GM23338 (cell line): Measurements from ENCODE around the gene KIF6. TPM values are rescaled to one million over a fixed set of nuclear protein-coding genes. Genes with fewer than 3 reads are reported as not detected.
"Not testable (repeated sequence)": the region's sequence is repeated elsewhere in the genome, so short reads cannot be mapped to it uniquely, and the experiment has no call there.

Experiments
- ATAC-seq: fragments of 200-7000 bp; cut with Tn5 transposase; 3 replicates; pipeline ENCODE4 v1.9.1; 2020
- DNase-seq: peaks from one replicate; pipeline ENCODE4 v3.0.0-alpha.2; 2015; ENCODE audit warnings: low spot score
- H2AFZ ChIP-seq: fragments of 200-600 bp; sonication (generic); 2 replicates; pipeline ENCODE4 v1.8.0; 2016; ENCODE audit warnings: antibody characterized with exemption, mild to moderate bottlenecking, moderate library complexity
- H3F3A ChIP-seq: fragments of 200-600 bp; sonication (generic); replicated peaks from 2 replicates; pipeline ENCODE4 v1.8.0; 2017; ENCODE audit warnings: antibody characterized with exemption, mixed run types, low read depth
- H3K27ac ChIP-seq: fragments of 200-600 bp; sonication (generic); 2 replicates; pipeline ENCODE4 v1.6.1; 2016; ENCODE audit warnings: low read depth
- H3K27me3 ChIP-seq: fragments of 200-600 bp; sonication (generic); 2 replicates; pipeline ENCODE4 v1.8.0; 2016; ENCODE audit warnings: mild to moderate bottlenecking, mixed run types, moderate library complexity; ENCODE audit not compliant: insufficient read depth
- H3K36me3 ChIP-seq: fragments of 200-600 bp; sonication (generic); 2 replicates; pipeline ENCODE4 v1.8.0; 2016; ENCODE audit warnings: mild to moderate bottlenecking; ENCODE audit not compliant: insufficient read depth
- H3K4me1 ChIP-seq: fragments of 200-600 bp; sonication (generic); 2 replicates; pipeline ENCODE4 v1.8.0; 2016; ENCODE audit warnings: mild to moderate bottlenecking, moderate library complexity; ENCODE audit not compliant: insufficient read depth
- H3K4me2 ChIP-seq: fragments of 200-600 bp; sonication (generic); 2 replicates; pipeline ENCODE4 v1.7.1; 2017; ENCODE audit warnings: mixed run types
- H3K4me3 ChIP-seq: fragments of 200-600 bp; sonication (generic); 2 replicates; pipeline ENCODE4 v1.6.1; 2016; ENCODE audit warnings: mixed run types
- H3K79me2 ChIP-seq: fragments of 200-600 bp; sonication (generic); replicated peaks from 2 replicates; pipeline ENCODE4 v1.8.0; 2017; ENCODE audit warnings: mild to moderate bottlenecking; ENCODE audit not compliant: insufficient read depth
- H3K9me2 ChIP-seq: fragments of 200-600 bp; sonication (generic); 2 replicates; pipeline ENCODE4 v1.8.0; 2017; ENCODE audit not compliant: insufficient read depth
- H4K20me1 ChIP-seq: fragments of 200-600 bp; sonication (generic); replicated peaks from 2 replicates; pipeline ENCODE4 v1.8.0; 2017; ENCODE audit warnings: mild to moderate bottlenecking; ENCODE audit not compliant: insufficient read depth
- H3K27ac Mint-ChIP-seq: 2 replicates; pipeline ENCODE4 v1.8.0; 2020; ENCODE audit warnings: inconsistent platforms, mild to moderate bottlenecking, moderate library complexity, mixed read lengths
- H3K27me3 Mint-ChIP-seq: 3 replicates; pipeline ENCODE4 v1.8.0; 2022; ENCODE audit warnings: low read depth, mild to moderate bottlenecking, moderate library complexity, mixed read lengths, inconsistent platforms; ENCODE audit not compliant: insufficient read depth, poor library complexity
- H3K36me3 Mint-ChIP-seq: 3 replicates; pipeline ENCODE4 v1.8.0; 2021; ENCODE audit warnings: low read depth, mild to moderate bottlenecking, inconsistent platforms, moderate library complexity, mixed read lengths
- H3K4me1 Mint-ChIP-seq: 3 replicates; pipeline ENCODE4 v1.8.0; 2020; ENCODE audit warnings: mild to moderate bottlenecking, inconsistent platforms, mixed read lengths
- H3K4me3 Mint-ChIP-seq: 3 replicates; pipeline ENCODE4 v1.8.0; 2021; ENCODE audit warnings: moderate library complexity, mild to moderate bottlenecking, inconsistent platforms, mixed read lengths
- H3K9me3 Mint-ChIP-seq: 3 replicates; pipeline ENCODE4 v1.8.0; 2020; ENCODE audit warnings: moderate library complexity, mild to moderate bottlenecking, inconsistent platforms, mixed read lengths
- CREB1 ChIP-seq: fragments of 250-450 bp; sonication (Bioruptor Pico); IDR thresholded peaks from 2 replicates; pipeline ENCODE4 v1.5.0; 2020; ENCODE audit warnings: low read depth, mild to moderate bottlenecking, moderate library complexity
- CTCF ChIP-seq, 2 experiments: fragments of 200-600 bp in 1 of 2; sonication (generic) in 1 of 2; conservative IDR thresholded peaks; 2 replicates each; pipeline versions ENCODE4 v1.5.1 to v1.6.1; 2016 to 2017; ENCODE audit warnings: antibody characterized with exemption in 2 of 2, low read depth in 2 of 2, mild to moderate bottlenecking in 2 of 2, moderate library complexity in 1 of 2
- EZH2 ChIP-seq: fragments of 200-600 bp; sonication (generic); IDR thresholded peaks from one replicate; pipeline ENCODE4 v1.8.0; 2017; ENCODE audit warnings: antibody characterized with exemption, mild to moderate bottlenecking, low read depth; ENCODE audit not compliant: unreplicated experiment
- JUNB ChIP-seq: IDR thresholded peaks from one replicate; pipeline ENCODE4 v1.6.1; 2016; ENCODE audit warnings: antibody characterized with exemption; ENCODE audit not compliant: unreplicated experiment
- NANOG ChIP-seq: IDR thresholded peaks from 2 replicates; pipeline ENCODE4 v1.6.1; 2016; ENCODE audit warnings: antibody characterized with exemption, borderline replicate concordance
- POLR2AphosphoS5 ChIP-seq: IDR thresholded peaks from 2 replicates; pipeline ENCODE4 v1.6.1; 2016; ENCODE audit warnings: antibody characterized with exemption, low read depth
- STAT1 ChIP-seq: IDR thresholded peaks from one replicate; pipeline ENCODE4 v1.6.1; 2016; ENCODE audit warnings: antibody characterized with exemption; ENCODE audit not compliant: unreplicated experiment
- ZNF114 ChIP-seq: fragments of 250-450 bp; sonication (Bioruptor Pico); IDR thresholded peaks from 2 replicates; pipeline ENCODE4 v1.5.0; 2020; ENCODE audit warnings: mild to moderate bottlenecking, moderate library complexity
- ZNF462 ChIP-seq: fragments of 250-450 bp; sonication (Bioruptor Pico); IDR thresholded peaks from 2 replicates; pipeline ENCODE4 v1.5.0; 2020; ENCODE audit warnings: mild to moderate bottlenecking, moderate library complexity
- polyA plus RNA-seq: library from polyadenylated mRNA; unstranded; fragments of >200 nt; fragmentation: Nextera tagmentation; extraction: Ambion mirVana; gene quantifications from 2 replicates; pipeline ENCODE4 v1.2.1, GENCODE V29; 2016
- total RNA-seq: library from RNA; depleted of rRNA; stranded (reverse); fragments of >200 nt; shearing (Covaris generic); gene quantifications from 2 replicates; pipeline ENCODE4 v1.2.3, GENCODE V29; 2014

KIF6 gene
- total and polyA plus RNA-seq, 2 experiments from 2014 or later = 0.87 to 1.7 TPM

- Mint-ChIP-seq H3K4me3 (peak overlapping the region; percentile 48; the same call in 2 of the 3 replicates), H3K27me3 (no peaks in the 10 kb centered on the region), H3K36me3 (no peaks in the 10 kb centered on the region), H3K27ac (no peak overlapping the region), H3K4me1 (peaks cover 5% of the 10 kb centered on the region; the same call in 1 of the 3 replicates), H3K9me3 (no peaks in the 10 kb centered on the region)
- Histone ChIP-seq H3K27ac (no peak overlapping the region), H3K4me3 (peak overlapping the region; percentile 80), H3K4me2 (peak overlapping the region; percentile 61), H4K20me1 (no peaks in the 10 kb centered on the region), H3K4me1 (0 out of 2 replicates have a peak, but pooled peaks cover 2% of the 10 kb centered on the region), H3K9me2 (no peaks in the 10 kb centered on the region), H3K27me3 (no peaks in the 10 kb centered on the region), H2AFZ (peak overlapping the region; percentile 94), H3K79me2 (no peaks in the 10 kb centered on the region), H3F3A (no peaks in the 10 kb centered on the region), H3K36me3 (no peaks in the 10 kb centered on the region)
- no peak for ATAC-seq
- no peak for DNase-seq
- TF ChIP-seq EZH2 = no peak
- no peak for TF ChIP-seq ZNF114 (CRISPR knock-in tag)
- TF ChIP-seq STAT1 = no peak
- no peak for TF ChIP-seq CREB1 (CRISPR knock-in tag)
- TF ChIP-seq NANOG = no peak
- TF ChIP-seq JUNB = no peak
- TF ChIP-seq CTCF (conservative IDR thresholded peaks at IDR 0.05; ENCODE audit: low read depth in 2 of 2) = no peak
- no peak for TF ChIP-seq ZNF462 (CRISPR knock-in tag)
- no peak for TF ChIP-seq POLR2AphosphoS5
Observed at GRCh38 chr6:39725632-39725997, 407 bp upstream of the KIF6 start.

- H3K4me3 ChIP-seq, H3K27ac Mint-ChIP-seq, H3K36me3 ChIP-seq, H3K4me1 Mint-ChIP-seq, H3K4me2 ChIP-seq, H3K4me3 Mint-ChIP-seq, H3K27me3 ChIP-seq, H3K79me2 ChIP-seq, H3K4me1 ChIP-seq, ATAC-seq, H2AFZ ChIP-seq, H3K27me3 Mint-ChIP-seq, H3K9me3 Mint-ChIP-seq, DNase-seq, H3K36me3 Mint-ChIP-seq, H4K20me1 ChIP-seq, H3F3A ChIP-seq, H3K9me2 ChIP-seq, H3K27ac ChIP-seq: not testable (repeated sequence)
Observed at GRCh38 chr6:39723350-39723749, 1.9 kb downstream of the KIF6 start.
